HepG2 (cell line): ENCODE results near the gene TEKTIP1.

ENCODE experiments used
- BRCA1 ChIP-seq: sonication (generic); formaldehyde crosslinking; IDR thresholded peaks from 2 replicates; pipeline ENCODE4 v1.4.0; 2020; ENCODE audit warnings: missing genetic modification reagents
- ZNF724P ChIP-seq: sonication (generic); formaldehyde crosslinking; IDR thresholded peaks from 2 replicates; pipeline ENCODE4 v1.8.0; 2022; ENCODE audit warnings: missing genetic modification reagents, borderline replicate concordance
- TF ChIP-seq, protein P1 (sequence below): sonication (generic); formaldehyde crosslinking; IDR thresholded peaks from 2 replicates; pipeline ENCODE4 v1.8.0; 2022; ENCODE audit warnings: mild to moderate bottlenecking, missing genetic modification reagents, borderline replicate concordance
- TF ChIP-seq, protein P2 (sequence below): sonication (generic); formaldehyde crosslinking; IDR thresholded peaks from 2 replicates; pipeline ENCODE4 v1.5.0; 2020; ENCODE audit warnings: missing genetic modification reagents

DNA sequence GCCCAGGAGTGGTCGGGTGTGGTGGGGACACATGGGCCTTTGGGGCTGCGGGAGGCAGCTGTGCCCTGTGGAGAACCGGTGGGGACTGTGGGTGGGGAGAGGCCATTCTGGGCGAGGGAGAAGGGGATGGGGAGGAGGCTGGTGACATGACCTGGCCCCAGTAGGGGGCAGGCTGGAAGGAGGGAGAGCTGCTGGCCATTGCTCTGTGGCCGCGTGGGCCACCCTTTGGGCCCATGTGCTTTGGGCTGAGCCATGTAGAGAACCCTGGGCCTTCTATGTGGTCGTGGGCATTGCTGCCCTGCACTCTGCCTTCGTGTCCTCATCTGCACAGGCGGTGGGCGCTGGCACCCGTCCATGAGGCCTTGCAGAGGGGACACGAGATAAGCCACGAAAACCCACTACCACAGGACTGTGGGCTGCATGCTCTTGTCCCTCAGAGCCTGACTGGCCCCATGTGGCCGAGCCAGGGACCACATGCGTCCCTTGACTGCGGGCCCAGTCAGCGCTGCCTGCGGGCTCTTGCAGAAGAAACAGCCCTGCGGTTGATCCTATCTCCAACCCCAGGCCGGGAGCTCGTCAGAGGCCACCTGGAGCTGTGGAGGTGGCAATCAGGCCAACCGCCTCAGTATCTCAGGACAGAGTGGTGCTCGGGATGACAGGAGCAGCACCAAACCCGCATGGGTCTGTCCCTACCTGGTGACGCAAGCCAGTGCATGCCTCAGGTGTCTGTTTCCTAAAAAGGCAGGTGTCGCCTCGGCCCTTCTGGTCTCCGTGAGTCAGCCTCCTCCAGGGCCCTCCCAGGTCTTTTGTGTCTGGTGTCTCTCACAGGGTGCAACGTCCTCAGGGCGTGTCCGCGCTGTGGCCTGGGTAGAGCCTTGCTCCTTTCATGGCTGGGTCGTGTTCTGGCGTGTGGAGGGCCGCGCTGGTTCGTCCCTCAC lies 18.5 kb upstream of the TEKTIP1 start:
- TF ChIP-seq, protein P1, sequence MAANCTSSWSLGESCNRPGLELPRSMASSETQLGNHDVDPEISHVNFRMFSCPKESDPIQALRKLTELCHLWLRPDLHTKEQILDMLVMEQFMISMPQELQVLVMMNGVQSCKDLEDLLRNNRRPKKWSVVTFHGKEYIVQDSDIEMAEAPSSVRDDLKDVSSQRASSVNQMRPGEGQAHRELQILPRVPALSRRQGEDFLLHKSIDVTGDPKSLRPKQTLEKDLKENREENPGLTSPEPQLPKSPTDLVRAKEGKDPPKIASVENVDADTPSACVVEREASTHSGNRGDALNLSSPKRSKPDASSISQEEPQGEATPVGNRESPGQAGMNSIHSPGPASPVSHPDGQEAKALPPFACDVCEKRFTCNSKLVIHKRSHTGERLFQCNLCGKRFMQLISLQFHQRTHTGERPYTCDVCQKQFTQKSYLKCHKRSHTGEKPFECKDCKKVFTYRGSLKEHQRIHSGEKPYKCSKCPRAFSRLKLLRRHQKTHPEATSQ (CRISPR knock-in tag): no peak
- TF ChIP-seq BRCA1: no peak
- TF ChIP-seq ZNF724P (CRISPR knock-in tag): no peak
- TF ChIP-seq, protein P2, sequence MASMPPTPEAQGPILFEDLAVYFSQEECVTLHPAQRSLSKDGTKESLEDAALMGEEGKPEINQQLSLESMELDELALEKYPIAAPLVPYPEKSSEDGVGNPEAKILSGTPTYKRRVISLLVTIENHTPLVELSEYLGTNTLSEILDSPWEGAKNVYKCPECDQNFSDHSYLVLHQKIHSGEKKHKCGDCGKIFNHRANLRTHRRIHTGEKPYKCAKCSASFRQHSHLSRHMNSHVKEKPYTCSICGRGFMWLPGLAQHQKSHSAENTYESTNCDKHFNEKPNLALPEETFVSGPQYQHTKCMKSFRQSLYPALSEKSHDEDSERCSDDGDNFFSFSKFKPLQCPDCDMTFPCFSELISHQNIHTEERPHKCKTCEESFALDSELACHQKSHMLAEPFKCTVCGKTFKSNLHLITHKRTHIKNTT (CRISPR knock-in tag): no peak
